Measurements from ENCODE around the gene MTR.

The MTR gene

DNA sequence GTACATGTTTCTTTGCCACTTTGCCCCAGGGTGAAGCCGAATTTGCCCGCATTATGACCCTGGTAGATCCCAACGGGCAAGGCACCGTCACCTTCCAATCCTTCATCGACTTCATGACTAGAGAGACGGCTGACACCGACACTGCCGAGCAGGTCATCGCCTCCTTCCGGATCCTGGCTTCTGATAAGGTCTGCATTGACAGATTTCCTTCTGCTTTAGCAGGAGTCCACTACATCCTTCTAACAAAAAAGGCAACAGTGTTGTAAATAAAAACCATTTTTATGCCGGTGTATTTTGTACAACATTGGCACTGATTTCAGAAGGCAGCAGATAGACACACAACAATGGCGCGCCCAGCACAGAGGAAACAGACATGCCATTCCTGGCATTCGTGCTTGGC, 34.1 kb upstream of the MTR start:
- TF ChIP-seq, protein P1, sequence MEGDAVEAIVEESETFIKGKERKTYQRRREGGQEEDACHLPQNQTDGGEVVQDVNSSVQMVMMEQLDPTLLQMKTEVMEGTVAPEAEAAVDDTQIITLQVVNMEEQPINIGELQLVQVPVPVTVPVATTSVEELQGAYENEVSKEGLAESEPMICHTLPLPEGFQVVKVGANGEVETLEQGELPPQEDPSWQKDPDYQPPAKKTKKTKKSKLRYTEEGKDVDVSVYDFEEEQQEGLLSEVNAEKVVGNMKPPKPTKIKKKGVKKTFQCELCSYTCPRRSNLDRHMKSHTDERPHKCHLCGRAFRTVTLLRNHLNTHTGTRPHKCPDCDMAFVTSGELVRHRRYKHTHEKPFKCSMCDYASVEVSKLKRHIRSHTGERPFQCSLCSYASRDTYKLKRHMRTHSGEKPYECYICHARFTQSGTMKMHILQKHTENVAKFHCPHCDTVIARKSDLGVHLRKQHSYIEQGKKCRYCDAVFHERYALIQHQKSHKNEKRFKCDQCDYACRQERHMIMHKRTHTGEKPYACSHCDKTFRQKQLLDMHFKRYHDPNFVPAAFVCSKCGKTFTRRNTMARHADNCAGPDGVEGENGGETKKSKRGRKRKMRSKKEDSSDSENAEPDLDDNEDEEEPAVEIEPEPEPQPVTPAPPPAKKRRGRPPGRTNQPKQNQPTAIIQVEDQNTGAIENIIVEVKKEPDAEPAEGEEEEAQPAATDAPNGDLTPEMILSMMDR (IDR thresholded peaks at IDR 0.05; ENCODE audit: low read depth, low read length, missing control alignments) = no peak
- no peak for DNase-seq (ENCODE audit: low read depth)
- H3K4me3 ChIP-seq (ENCODE audit: low read depth, low read length) = no peak overlapping the region

DNA sequence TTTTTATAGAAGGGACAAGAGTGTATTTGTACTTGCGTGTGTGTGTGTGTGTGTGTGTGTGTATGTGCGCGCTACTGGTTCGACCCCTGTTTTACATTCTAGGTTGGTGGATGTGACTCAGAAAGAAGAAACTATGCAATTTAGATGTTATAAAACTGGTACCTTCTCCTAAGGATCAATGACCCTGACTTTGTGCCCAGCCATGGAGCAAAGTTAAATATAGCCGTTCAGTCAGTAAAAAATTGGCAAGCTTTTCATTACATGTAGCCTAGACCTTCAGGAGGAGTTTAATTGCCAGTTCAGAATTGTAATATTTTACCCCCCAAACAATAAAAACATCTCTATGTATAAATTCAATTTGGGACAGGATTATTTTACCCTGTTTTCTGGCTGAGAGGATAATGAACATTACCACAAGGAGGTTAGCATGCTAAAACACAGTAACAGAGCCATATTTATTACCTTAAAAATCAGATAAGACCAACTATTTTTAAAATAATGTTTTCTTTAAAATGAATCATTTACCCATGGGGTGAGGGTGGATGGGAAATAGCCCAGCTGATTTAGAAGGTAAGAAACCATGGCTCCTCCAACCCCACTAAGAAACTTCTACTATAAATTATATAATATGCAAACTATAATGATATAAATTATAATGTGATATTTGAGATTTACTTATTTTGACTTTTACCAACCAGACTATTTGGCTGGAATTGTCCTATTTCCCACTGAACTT, 33.5 kb upstream of the MTR start:
- H3K4me3 ChIP-seq (ENCODE audit: low read depth, low read length) = no peak overlapping the region
- no peak for DNase-seq (ENCODE audit: low read depth)
- TF ChIP-seq, protein P1 (IDR thresholded peaks at IDR 0.05; ENCODE audit: low read depth, low read length, missing control alignments) = no peak

DNA sequence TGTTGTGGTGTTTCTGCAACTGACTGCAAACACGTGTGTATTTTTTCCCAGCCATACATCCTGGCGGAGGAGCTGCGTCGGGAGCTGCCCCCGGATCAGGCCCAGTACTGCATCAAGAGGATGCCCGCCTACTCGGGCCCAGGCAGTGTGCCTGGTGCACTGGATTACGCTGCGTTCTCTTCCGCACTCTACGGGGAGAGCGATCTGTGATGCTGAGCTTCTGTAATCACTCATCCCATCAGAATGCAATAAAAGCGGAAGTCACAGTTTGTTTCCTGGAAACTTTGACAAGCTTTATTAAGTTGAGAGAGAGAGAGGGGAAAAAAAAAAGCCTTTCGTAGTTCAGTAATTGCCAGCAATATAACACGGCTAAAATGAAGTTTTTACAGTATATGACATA, 32.7 kb upstream of the MTR start:
- TF ChIP-seq, protein P1 (IDR thresholded peaks at IDR 0.05; ENCODE audit: low read depth, low read length, missing control alignments) = no peak
- no peak overlapping the region for H3K4me3 ChIP-seq (ENCODE audit: low read depth, low read length)
- DNase-seq (ENCODE audit: low read depth) = no peak

DNA sequence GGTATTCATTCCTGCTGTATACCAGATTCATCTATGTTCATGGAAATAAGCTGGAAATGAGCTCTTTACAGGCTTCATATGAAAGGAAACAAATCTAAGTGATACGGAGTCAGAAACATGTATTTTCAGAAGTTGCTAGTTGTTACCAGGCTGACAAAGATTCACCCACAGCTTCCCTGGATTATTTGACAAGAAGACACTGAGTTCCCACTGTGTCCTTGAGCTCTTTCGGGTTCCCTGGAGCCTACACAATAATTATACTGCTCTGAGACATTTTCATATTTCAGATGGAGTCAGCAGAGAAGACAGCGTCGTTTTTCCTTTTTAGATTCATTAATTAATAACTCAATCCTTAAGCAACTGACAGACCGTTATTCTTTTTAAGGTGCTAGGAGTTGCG, 29.3 kb upstream of the MTR start:
- H3K4me3 ChIP-seq (ENCODE audit: low read depth, low read length) = no peak overlapping the region
- DNase-seq (ENCODE audit: low read depth) = no peak
- TF ChIP-seq, protein P1 (IDR thresholded peaks at IDR 0.05; ENCODE audit: low read depth, low read length, missing control alignments) = no peak

DNA sequence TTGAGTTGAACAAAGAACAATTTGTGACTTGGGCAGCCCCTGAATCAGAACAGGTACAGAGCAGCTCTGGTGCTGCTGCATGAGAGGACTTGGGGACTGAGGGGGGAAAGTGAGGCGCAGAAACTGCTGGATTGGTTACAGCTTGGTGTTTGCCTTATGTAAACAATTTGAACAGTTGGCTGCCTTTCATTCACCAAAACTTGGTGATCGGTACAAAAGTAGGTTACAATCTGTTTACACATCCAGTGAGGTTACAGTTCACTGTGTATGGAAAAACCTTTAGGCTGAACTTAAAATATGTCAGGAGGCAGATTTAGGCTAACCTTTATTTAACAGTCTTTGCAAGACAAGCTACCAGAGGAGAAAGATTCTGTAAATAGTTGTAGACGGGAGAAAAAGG, 28.6 kb upstream of the MTR start:
- H3K4me3 ChIP-seq (ENCODE audit: low read depth, low read length) = no peak overlapping the region
- DNase-seq (ENCODE audit: low read depth) = no peak
- TF ChIP-seq, protein P1 (IDR thresholded peaks at IDR 0.05; ENCODE audit: low read depth, low read length, missing control alignments) = no peak

DNA sequence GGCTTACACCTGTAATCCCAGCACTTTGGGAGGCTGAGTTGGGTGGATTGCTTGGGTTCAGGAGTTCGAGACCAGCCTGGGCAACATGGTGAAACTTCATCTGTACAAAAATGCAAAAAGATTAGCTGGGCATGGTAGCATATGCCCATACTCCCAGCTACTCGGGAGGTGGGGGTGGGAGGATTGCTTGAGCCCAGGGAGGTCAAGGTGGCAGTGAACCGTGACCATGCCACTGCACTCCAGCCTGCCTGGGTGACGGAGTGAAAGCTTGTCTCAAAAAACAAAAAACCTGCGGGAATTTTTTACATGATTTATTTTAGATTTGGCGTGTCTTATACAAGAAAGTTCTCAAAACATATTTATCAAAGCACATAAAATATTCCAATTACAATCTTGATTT, 27.8 kb upstream of the MTR start:
- no peak overlapping the region for H3K4me3 ChIP-seq (ENCODE audit: low read depth, low read length)
- TF ChIP-seq, protein P1 (IDR thresholded peaks at IDR 0.05; ENCODE audit: low read depth, low read length, missing control alignments) = no peak
- no peak for DNase-seq (ENCODE audit: low read depth)

DNA sequence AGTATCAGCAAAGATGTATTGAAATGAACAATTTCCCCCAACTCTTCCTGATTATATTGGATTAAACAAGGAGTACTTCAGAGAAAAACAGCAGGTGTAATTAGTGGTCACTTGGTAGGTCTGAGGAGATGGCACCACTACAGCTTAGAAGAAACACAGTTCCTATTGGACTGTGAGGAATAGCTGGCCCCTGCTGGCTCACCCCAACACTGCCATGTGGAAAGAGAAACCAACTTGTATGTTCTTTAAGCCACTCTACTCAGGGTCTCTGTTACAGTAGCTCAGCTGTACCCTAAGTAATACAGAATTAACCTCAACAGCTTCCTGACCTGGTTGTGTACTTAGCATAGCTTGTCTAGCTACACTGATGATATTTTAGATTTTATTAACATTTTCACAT, 26.5 kb upstream of the MTR start:
- TF ChIP-seq, protein P1 (IDR thresholded peaks at IDR 0.05; ENCODE audit: low read depth, low read length, missing control alignments) = no peak
- H3K4me3 ChIP-seq (ENCODE audit: low read depth, low read length) = no peak overlapping the region
- no peak for DNase-seq (ENCODE audit: low read depth)
